Activated CD8-positive, alpha-beta T cell treated with anti-CD3 and anti-CD28 coated beads for 36 hours (primary cell): ENCODE results near the gene MTRR. TPM values are rescaled to one million over a fixed set of nuclear protein-coding genes. Genes with fewer than 3 reads are reported as not detected.
A peak's percentile ranks its signal among the peaks of the same experiment; 100 is the strongest.

Experiments
- ATAC-seq: fragments of 200-7000 bp; cut with Tn5 transposase; one replicate; pipeline ENCODE4 v1.10.0; 2021; ENCODE audit warnings: mild to moderate bottlenecking, moderate library complexity
- CTCF ChIA-PET: fragments of 350-600 bp; sonication (Branson Sonifier 250); formaldehyde crosslinking; loops from one replicate; lab custom pipeline; 2021; ENCODE audit warnings: antibody characterized with exemption; lab: Charles Lee
- POLR2A ChIA-PET: fragments of 350-600 bp; sonication (Branson Sonifier 250); formaldehyde crosslinking; loops from one replicate; lab custom pipeline; 2021; ENCODE audit warnings: antibody characterized with exemption; lab: Charles Lee
- DNase-seq: peaks from one replicate; pipeline ENCODE4 v3.0.0-alpha.2; 2020
- H3K27ac Mint-ChIP-seq: one replicate; pipeline ENCODE4 v1.8.0; 2021; ENCODE audit warnings: mild to moderate bottlenecking, mixed read lengths
- H3K27me3 Mint-ChIP-seq: one replicate; pipeline ENCODE4 v1.8.0; 2021; ENCODE audit warnings: mixed read lengths
- H3K36me3 Mint-ChIP-seq: one replicate; pipeline ENCODE4 v1.8.0; 2021; ENCODE audit warnings: low read depth, mixed read lengths
- H3K4me1 Mint-ChIP-seq: one replicate; pipeline ENCODE4 v1.8.0; 2021; ENCODE audit warnings: low read depth, mixed read lengths
- H3K4me3 Mint-ChIP-seq: one replicate; pipeline ENCODE4 v1.8.0; 2021; ENCODE audit warnings: mild to moderate bottlenecking, moderate library complexity, mixed read lengths
- H3K9me3 Mint-ChIP-seq: one replicate; pipeline ENCODE4 v1.8.0; 2021; ENCODE audit warnings: mixed read lengths
- CTCF ChIP-seq: fragments of 200-600 bp; IDR thresholded peaks from one replicate; pipeline ENCODE4 v1.8.0; 2022; ENCODE audit warnings: antibody characterized with exemption, mild to moderate bottlenecking
- intact Hi-C: fragments of 100-400 bp; cut with micrococcal nuclease; formaldehyde crosslinking; loops from one replicate; pipeline ENCODE4 v1.10.0; 2022
- total RNA-seq, 2 experiments: library from RNA; stranded (reverse); gene quantifications; one replicate each; pipeline ENCODE4 v1.2.3, GENCODE V29; 2021

MTRR gene
- total RNA-seq = 10 to 100 TPM; 54.3 to 57.8 TPM

GRCh38 chr5:7868773-7869473, at the start of gene MTRR, which contains the start of gene FASTKD3:
MTRR (plus strand) TSS chr5:7869148; CDS start chr5:7870795, 1,647 bp downstream.
FASTKD3 (minus strand) TSS chr5:7869031; CDS start chr5:7868083, 948 bp downstream.
- TF ChIP-seq CTCF = no peak
- H3K9me3 Mint-ChIP-seq = no peaks in the 10 kb centered on the region
- H3K36me3 Mint-ChIP-seq = peaks cover 58% of the 10 kb centered on the region
- peak within 1 kb of the TSS; percentile 91 for H3K27ac Mint-ChIP-seq
- H3K27me3 Mint-ChIP-seq = no peaks in the 10 kb centered on the region
- ChIA-PET CTCF (interaction anchor here (0.9 to 5.1 kb wide), 5 partner anchors 9 to 18 kb away, joined by 4 to 26 read pairs (median 8); no protein-coding TSS in a partner anchor), POLR2A (interaction anchor here (0.6 to 2.4 kb wide), 10 partner anchors 9 to 74 kb away, joined by 3 to 10 read pairs (median 4); no protein-coding TSS in a partner anchor)
- intact Hi-C loops = no loop called here
- DNase-seq (peak; percentile 95), ATAC-seq (peak; percentile 99)
- H3K4me1 Mint-ChIP-seq = peaks cover 71% of the 10 kb centered on the region
- peak within 1 kb of the TSS; percentile 95 for H3K4me3 Mint-ChIP-seq

- no peaks in the 10 kb centered on the region for H3K36me3 Mint-ChIP-seq
- H3K27ac Mint-ChIP-seq = no peak overlapping the region
- DNase-seq (no peak), ATAC-seq (no peak)
- intact Hi-C loops = no loop called here
- peaks cover 17% of the 10 kb centered on the region for H3K27me3 Mint-ChIP-seq
- CTCF ChIA-PET = interaction anchor here (1.2 to 1.5 kb wide), 2 partner anchors 9 to 18 kb away, joined by 3 to 4 read pairs; no protein-coding TSS in a partner anchor
- TF ChIP-seq CTCF = no peak
- POLR2A ChIA-PET = no interaction called here
- H3K4me3 Mint-ChIP-seq = no peak overlapping the region
- H3K9me3 Mint-ChIP-seq = no peaks in the 10 kb centered on the region
- no peaks in the 10 kb centered on the region for H3K4me1 Mint-ChIP-seq
Measured at GRCh38 chr5:7822449-7822848, 46.5 kb upstream of the MTRR start.

- POLR2A ChIA-PET = no interaction called here
Measured at GRCh38 chr5:7823594-7823993, 45.4 kb upstream of the MTRR start.

GRCh38 chr5:7824995-7825394, 44.0 kb upstream of the MTRR start:
- TF ChIP-seq CTCF = no peak
- no peaks in the 10 kb centered on the region for H3K9me3 Mint-ChIP-seq
- no peak overlapping the region for H3K4me3 Mint-ChIP-seq
- H3K27me3 Mint-ChIP-seq = peaks cover 14% of the 10 kb centered on the region
- POLR2A ChIA-PET = no interaction called here
- H3K36me3 Mint-ChIP-seq = no peaks in the 10 kb centered on the region
- H3K27ac Mint-ChIP-seq = no peak overlapping the region
- ATAC-seq (no peak), DNase-seq (no peak)
- intact Hi-C loops = no loop called here
- CTCF ChIA-PET = no interaction called here
- H3K4me1 Mint-ChIP-seq = no peaks in the 10 kb centered on the region

More at GRCh38 chr5:7823594-7823993, 45.4 kb upstream of the MTRR start:
- no peak for TF ChIP-seq CTCF
- intact Hi-C loops = no loop called here
- ATAC-seq (no peak), DNase-seq (no peak)
- no peak overlapping the region for H3K27ac Mint-ChIP-seq
- peaks cover 17% of the 10 kb centered on the region for H3K27me3 Mint-ChIP-seq
- H3K4me1 Mint-ChIP-seq = no peaks in the 10 kb centered on the region
- CTCF ChIA-PET = interaction anchor here (1.4 kb wide), 1 partner anchor 8 kb away, joined by 5 read pairs; no protein-coding TSS in a partner anchor
- no peak overlapping the region for H3K4me3 Mint-ChIP-seq
- no peaks in the 10 kb centered on the region for H3K36me3 Mint-ChIP-seq
- no peaks in the 10 kb centered on the region for H3K9me3 Mint-ChIP-seq

- Mint-ChIP-seq H3K4me3 (no peak overlapping the region), H3K27me3 (peaks cover 14% of the 10 kb centered on the region), H3K4me1 (no peaks in the 10 kb centered on the region), H3K9me3 (no peaks in the 10 kb centered on the region), H3K27ac (no peak overlapping the region), H3K36me3 (no peaks in the 10 kb centered on the region)
- ChIA-PET CTCF (no interaction called here), POLR2A (no interaction called here)
- intact Hi-C loops = no loop called here
- TF ChIP-seq CTCF = no peak
- ATAC-seq (no peak), DNase-seq (no peak)
Measured at GRCh38 chr5:7825630-7826029, 43.3 kb upstream of the MTRR start.
